Right lobe of liver (tissue), 4 donors: Measurements from ENCODE around the gene LRP5.

Source experiments
- POLR2A ChIP-seq: fragments of 450-650 bp; IDR thresholded peaks from one replicate; pipeline ENCODE4 v1.6.1; 2017; ENCODE audit warnings: antibody characterized with exemption, mild to moderate bottlenecking
- TF ChIP-seq, protein P1 (sequence below), 4 donors: fragments of 200-600 bp in 3 of 4; fragments of 450-650 bp in 1 of 4; IDR thresholded peaks; one replicate each; pipeline versions ENCODE4 v1.5.1 to v1.8.0; 2016 to 2022; ENCODE audit warnings: antibody characterized with exemption in 4 of 4, mild to moderate bottlenecking in 2 of 4
- donor health status: DM: no; HTN: no; CAD: no.
- donor health status: DM: no; HTN: no; CAD: no.
- donor health status: DM: no; HTN: yes; CAD: no.

DNA sequence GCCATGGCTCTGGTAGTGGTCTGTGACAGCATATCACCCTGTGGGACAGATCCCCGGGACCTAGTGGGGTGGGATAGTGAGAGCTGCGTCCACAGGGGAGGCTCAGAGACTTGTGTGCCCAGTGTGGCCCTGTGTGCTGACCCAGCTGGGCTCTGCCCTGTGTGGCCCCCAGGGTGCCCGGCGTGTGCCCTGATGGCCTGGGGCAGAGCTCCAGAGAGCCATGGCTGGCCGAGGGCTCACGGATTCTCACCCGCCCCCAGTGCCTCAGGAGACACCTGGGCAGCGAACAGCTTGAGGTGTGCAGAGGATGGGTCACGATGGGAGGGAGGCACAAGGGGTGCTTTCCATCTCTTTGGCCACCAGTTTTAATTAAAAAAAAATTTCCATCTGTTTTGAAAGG is 11.8 kb downstream of the LRP5 start:
- TF ChIP-seq, protein P1, sequence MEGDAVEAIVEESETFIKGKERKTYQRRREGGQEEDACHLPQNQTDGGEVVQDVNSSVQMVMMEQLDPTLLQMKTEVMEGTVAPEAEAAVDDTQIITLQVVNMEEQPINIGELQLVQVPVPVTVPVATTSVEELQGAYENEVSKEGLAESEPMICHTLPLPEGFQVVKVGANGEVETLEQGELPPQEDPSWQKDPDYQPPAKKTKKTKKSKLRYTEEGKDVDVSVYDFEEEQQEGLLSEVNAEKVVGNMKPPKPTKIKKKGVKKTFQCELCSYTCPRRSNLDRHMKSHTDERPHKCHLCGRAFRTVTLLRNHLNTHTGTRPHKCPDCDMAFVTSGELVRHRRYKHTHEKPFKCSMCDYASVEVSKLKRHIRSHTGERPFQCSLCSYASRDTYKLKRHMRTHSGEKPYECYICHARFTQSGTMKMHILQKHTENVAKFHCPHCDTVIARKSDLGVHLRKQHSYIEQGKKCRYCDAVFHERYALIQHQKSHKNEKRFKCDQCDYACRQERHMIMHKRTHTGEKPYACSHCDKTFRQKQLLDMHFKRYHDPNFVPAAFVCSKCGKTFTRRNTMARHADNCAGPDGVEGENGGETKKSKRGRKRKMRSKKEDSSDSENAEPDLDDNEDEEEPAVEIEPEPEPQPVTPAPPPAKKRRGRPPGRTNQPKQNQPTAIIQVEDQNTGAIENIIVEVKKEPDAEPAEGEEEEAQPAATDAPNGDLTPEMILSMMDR (IDR thresholded peaks at IDR 0.05): no peak
- no peak for TF ChIP-seq POLR2A
